Thyroid gland (tissue), 4 donors: Measurements from ENCODE around the gene TBXAS1.

Source experiments
- POLR2A ChIP-seq, 2 donors: fragments of 450-650 bp; IDR thresholded peaks; one replicate each; pipeline ENCODE4 v1.6.1; 2017; ENCODE audit warnings: antibody characterized with exemption in 2 of 2, mild to moderate bottlenecking in 2 of 2, moderate library complexity in 1 of 2
- TF ChIP-seq, protein P1 (sequence below), 6 experiments: fragments of 200-600 bp in 3 of 6; fragments of 450-650 bp in 3 of 6; sonication (generic) in 3 of 6; IDR thresholded peaks; one replicate each; pipeline ENCODE4 v1.5.1; 2016 to 2019; ENCODE audit warnings: antibody characterized with exemption in 6 of 6, mild to moderate bottlenecking in 2 of 6, inconsistent platforms in 1 of 6, moderate library complexity in 1 of 6

- TF ChIP-seq, protein P1, sequence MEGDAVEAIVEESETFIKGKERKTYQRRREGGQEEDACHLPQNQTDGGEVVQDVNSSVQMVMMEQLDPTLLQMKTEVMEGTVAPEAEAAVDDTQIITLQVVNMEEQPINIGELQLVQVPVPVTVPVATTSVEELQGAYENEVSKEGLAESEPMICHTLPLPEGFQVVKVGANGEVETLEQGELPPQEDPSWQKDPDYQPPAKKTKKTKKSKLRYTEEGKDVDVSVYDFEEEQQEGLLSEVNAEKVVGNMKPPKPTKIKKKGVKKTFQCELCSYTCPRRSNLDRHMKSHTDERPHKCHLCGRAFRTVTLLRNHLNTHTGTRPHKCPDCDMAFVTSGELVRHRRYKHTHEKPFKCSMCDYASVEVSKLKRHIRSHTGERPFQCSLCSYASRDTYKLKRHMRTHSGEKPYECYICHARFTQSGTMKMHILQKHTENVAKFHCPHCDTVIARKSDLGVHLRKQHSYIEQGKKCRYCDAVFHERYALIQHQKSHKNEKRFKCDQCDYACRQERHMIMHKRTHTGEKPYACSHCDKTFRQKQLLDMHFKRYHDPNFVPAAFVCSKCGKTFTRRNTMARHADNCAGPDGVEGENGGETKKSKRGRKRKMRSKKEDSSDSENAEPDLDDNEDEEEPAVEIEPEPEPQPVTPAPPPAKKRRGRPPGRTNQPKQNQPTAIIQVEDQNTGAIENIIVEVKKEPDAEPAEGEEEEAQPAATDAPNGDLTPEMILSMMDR (IDR thresholded peaks at IDR 0.05) = no peak
- no peak for TF ChIP-seq POLR2A (IDR thresholded peaks at IDR 0.05)
Observed at GRCh38 chr7:140033036-140033435, 204.0 kb downstream of the TBXAS1 start.
